HG03575 (cell line): ENCODE data around the gene KRT15.

Source experiments
- ATAC-seq: cut with Tn5 transposase; IDR thresholded peaks from one replicate; pipeline ENCODE4 v1.9.1; 2021; ENCODE audit not compliant: unreplicated experiment, insufficient number of reproducible peaks, low FRiP score; ENCODE audit errors: extremely low read depth

The KRT15 gene

DNA sequence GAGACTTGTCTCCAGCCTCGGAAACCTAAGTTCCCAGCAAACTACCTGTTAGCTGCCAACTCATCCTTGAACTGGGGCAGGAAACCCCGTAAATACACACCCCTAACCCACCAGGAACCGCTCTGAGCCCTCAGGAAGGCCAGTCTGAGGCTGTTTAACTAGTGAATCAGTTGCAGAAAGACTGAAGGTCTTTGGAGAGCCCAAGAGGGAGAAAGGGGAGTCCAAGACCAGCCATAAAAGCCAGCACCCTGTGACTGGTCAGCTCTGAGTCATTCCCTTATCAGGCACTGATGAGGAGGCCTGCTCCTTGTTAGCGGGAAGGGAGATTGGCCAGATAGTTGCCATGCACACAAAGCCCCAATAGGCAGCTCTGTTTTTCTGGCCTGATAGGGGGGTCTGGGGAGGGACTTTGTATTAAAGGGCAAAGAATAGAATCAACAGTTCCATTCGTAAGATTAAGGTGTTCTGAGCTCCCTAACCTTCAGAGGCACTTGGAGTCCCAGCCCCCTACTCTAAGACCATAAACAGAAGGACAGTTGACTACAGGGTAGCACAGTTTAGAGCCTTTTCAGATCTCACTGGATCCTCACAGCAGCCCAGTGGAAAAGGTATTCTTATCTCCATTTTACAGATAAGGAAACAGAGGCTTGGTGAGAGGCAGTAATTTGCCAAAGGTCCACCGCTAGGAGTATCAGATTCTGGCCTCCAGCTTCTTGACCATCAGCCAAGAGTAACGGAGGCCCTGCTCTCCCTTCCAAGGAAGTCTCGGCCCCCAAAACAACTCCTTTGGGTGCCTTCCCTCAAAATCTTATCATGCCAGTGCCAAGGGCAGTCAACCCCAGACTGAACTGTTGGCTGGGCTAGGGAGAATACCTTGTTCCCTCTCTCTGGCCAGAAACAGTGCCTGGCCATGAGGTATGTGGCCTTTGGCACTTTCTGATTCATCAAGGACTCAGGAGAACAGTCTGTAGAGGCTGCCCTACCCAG lies 11.7 kb upstream of the KRT15 start:
- ATAC-seq = no peak

GRCh38 chr17:41529491-41529915 lies 10.8 kb upstream of the KRT15 start:
- no peak for ATAC-seq

DNA sequence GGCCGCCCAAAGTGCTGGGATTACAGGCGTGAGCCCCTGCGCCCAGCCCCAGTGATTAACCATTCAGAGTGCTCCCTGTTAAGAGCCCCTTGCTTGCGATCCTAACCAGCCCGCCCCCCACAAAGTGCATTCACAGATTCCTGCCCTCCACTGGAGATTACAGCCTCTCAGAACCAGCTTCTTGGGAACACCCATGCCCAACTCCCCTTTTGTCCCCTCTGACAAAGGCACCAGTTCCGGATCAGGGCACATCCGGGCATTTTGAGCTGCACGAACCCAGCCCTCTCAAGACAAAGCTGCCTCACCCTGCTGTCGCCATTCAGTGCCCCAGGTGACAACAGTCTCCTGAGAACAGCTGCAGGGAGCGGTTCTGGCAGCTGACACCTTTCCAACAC lies 10.3 kb upstream of the KRT15 start:
- no peak for ATAC-seq

DNA sequence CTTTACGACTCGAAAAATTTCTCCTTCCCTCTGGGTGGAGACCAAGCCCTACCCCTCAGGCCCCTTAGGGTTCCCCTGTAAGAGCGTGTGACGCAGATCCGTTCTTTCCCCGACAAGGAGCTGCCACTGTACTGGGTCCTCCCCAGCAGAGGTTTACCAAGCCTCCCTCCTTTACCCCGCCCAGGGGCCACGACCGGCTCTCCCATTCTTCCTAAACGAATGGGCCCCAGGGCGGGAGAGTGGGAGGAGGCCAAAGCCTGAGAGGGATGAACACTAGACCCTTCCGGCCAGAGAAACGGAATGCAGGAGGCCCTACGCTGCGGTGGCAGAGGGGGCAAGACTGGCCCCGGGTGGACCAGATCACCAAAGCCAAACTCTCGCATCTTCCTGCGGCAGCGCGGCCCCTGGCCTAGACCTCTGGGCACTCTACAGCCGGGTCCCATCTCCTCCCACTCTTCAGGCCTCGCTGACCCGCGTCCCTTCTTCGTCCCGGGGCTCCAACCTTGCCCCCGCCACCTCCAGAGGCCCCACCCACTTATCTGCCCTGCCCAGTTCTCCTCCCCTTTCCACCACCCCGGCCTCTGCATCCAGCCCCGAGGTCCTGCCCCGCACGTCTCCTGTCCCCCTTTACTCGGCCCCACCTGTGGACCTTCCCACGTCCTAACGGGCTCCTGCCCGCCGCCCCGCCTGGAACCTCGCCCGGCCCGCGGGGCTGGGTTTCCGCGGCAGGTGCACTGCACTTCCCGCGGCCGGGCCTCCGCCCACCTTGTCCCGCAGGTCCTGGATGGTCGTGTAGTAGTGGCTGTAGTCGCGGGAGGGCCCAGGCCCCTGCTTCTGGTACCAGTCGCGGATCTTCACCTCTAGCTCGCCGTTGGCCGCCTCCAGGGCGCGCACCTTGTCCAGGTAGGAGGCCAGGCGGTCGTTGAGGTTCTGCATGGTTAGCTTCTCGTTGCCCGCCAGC lies 8.7 kb upstream of the KRT15 start:
- ATAC-seq = no peak

GRCh38 chr17:41524261-41524660 lies 5.6 kb upstream of the KRT15 start:
- no peak for ATAC-seq

GRCh38 chr17:41523787-41524186 lies 5.1 kb upstream of the KRT15 start:
- no peak for ATAC-seq

GRCh38 chr17:41523225-41523593 lies 4.5 kb upstream of the KRT15 start:
- no peak for ATAC-seq

GRCh38 chr17:41522301-41523224 lies 3.9 kb upstream of the KRT15 start:
- no peak for ATAC-seq

DNA sequence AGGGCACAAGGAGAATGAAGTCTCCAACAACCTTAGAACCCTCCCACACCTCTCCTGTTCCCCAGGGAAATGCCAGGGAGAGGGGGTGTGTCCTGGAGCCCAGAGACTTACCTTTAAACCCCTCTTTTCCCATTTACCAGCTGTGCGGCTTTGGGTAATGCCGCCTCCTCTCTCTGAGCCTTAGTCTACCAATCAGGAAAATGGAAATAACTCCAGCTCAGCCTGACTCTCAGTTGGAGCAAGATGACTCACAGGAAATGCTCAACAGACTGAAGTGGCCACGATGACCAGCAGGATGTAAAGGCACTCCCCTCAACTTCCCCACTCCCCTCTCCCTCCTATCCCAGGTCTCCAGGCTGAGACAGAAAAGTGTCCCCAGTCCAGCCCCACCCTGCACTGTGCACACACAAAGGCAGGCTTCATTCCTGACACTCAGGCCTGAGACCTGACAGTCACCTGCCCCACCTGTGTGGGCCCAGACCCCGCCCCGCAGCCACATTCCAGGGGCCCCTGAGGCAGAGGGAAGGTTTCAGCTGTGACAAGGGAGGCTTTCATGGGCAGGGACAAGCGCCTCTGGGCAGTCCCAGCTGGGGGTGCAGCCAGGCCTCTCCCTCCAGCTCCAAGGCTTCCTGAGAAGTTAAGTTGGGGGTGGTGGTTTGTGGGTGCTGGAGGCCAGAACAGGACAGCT lies 3.0 kb upstream of the KRT15 start:
- ATAC-seq = no peak

GRCh38 chr17:41520821-41521521 lies 2.3 kb upstream of the KRT15 start:
- ATAC-seq = no peak

DNA sequence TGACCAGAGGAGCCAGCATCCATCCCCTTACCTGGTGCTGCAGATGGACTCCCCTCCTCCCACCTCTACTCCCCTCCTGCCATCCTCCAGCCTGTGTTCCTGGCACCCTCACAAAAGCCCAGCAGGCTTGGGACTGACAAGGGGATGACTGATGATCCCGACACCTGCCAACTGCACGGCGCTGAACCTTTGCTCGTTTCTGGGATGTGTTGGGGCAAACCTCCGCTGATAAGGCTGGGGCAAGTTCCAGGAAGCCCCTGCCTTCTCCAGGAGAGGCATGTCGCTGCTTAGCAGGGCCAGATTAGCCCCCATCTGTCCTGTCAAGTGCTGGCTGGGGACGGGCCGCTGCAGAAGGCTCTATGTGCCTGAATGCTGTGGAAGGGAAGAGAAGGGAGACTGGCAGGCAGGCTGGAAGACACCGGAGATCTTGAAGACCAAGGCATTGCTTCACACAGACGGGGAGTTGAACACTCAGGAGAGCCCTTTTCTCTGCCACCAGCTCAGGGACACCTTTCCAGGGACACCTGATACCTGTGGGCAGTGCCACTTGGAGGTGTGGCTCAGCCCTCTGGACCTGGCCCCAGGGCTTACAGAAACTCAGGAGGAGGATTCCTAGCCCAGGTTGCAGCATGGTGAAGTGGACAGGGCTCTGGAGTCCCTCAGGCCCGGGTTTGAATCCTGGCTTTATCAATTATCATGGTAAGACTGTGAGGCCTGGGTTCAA lies 973 bp upstream of the KRT15 start:
- ATAC-seq = no peak

GRCh38 chr17:41518031-41518430 lies 659 bp downstream of the KRT15 start:
- ATAC-seq = no peak

DNA sequence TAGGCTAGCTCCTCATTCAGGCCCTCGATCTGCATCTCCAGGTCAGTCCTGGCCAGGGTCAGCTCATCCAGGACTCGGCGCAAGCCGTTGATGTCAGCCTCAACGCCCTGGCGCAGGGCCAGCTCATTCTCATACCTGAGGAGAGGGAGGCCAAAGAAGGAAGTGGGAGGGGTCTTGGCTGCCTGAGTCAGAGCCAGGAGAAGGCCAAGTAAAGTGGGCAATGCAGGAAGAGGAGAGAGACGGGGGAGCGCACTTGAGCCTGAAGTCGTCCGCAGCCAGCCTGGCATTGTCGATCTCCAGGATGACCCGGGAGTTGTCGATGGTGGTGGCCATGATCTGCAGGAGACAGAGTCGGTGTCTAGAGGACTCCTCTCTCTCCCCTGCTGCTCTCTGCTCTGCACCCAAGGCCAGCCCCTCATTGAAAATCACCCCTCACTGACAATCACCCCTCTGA lies 1.8 kb downstream of the KRT15 start:
- ATAC-seq = no peak

GRCh38 chr17:41516147-41516829 lies 2.4 kb downstream of the KRT15 start:
- no peak for ATAC-seq

DNA sequence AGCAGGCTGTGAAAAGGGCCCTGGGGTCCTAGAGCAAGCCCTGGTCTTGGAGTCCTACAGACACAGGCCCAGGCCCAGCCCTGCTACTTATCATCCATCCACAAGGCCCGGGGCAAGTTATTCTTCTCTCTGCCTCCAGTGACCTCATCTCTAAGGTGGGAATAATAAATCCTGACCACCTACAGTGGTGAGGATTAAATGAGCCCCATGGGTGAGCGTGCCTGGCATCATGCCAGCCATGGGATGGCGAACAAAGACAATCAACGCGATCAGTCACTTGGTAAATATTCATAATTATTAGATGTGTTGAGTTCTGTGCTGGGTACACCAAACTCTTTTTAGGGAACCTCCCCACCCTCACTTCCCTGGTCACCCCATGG lies 5.5 kb downstream of the KRT15 start:
- no peak for ATAC-seq

DNA sequence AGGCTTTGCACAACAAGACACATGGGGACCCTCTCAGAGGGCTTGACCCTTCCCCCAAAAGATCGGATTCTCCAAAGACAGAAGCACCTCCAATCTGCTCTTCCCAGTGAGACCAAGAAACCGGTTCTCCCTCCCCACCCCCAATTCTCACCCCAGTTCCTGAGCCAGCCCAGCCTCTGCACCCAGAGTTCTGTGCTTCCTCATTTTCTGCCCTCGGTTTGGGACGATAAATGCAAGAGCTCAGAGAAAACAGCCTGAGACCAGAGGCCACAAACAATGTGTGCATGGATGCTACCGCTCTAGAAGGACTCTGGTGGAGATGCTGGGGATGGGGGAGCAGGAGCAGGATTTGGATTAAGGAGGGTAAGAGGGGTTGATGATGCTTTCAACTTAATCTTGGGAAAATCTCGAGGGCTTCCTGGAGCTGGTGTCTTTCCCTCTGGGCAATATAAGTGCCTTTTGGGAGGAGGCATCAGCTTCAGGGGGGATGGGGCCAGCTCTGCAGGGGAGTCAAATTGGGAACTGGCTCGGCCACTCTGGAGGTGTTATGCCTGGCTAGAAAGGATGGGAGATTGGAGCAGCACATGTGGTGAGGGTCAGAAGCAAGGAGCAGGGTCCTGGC lies 6.0 kb downstream of the KRT15 start:
- no peak for ATAC-seq
